Endothelial cell of umbilical vein (primary cell): Measurements from ENCODE around the gene CPLANE2.

Source experiments
- CTCF ChIP-seq, 2 donors: IDR thresholded peaks; 1 replicate in 1 of 2; 2 replicates in 1 of 2; pipeline ENCODE4 v1.5.1; 2011; ENCODE audit warnings: low read length in 2 of 2, mild to moderate bottlenecking in 2 of 2, moderate library complexity in 2 of 2, control low read depth in 1 of 2, inconsistent platforms in 1 of 2, low read depth in 1 of 2; ENCODE audit not compliant: insufficient read depth in 1 of 2; ENCODE audit errors: extremely low read depth in 1 of 2
- EZH2 ChIP-seq: IDR thresholded peaks from 2 replicates; pipeline ENCODE4 v1.6.1; 2012; ENCODE audit warnings: borderline replicate concordance, low read depth, mild to moderate bottlenecking, moderate library complexity, low read length, inconsistent platforms; ENCODE audit not compliant: severe bottlenecking
- GATA2 ChIP-seq: IDR thresholded peaks from 2 replicates; pipeline ENCODE4 v1.7.0; 2011; ENCODE audit warnings: low read depth, mild to moderate bottlenecking, moderate library complexity, mixed read lengths, low read length; ENCODE audit not compliant: insufficient read length, insufficient read depth
- JUN ChIP-seq: IDR thresholded peaks from 2 replicates; pipeline ENCODE4 v1.6.1; 2011; ENCODE audit warnings: borderline replicate concordance, low read depth; ENCODE audit not compliant: insufficient read length, insufficient read depth
- MAX ChIP-seq: IDR thresholded peaks from 2 replicates; pipeline ENCODE4 v1.6.1; 2011; ENCODE audit not compliant: insufficient read depth, insufficient read length
- POLR2A ChIP-seq: IDR thresholded peaks from 2 replicates; pipeline ENCODE4 v1.6.1; 2012; ENCODE audit warnings: low read depth, mild to moderate bottlenecking, control low read depth, low read length
- POLR2AphosphoS5 ChIP-seq: IDR thresholded peaks from 2 replicates; pipeline ENCODE4 v1.6.1; 2012; ENCODE audit warnings: low read depth, mild to moderate bottlenecking, control low read depth, low read length, moderate library complexity; ENCODE audit not compliant: insufficient read depth

- TF ChIP-seq CTCF (IDR thresholded peaks at IDR 0.05; ENCODE audit: extremely low read depth in 1 of 2, insufficient read depth in 1 of 2, low read depth in 1 of 2, low read length in 2 of 2) (no peak), POLR2A (no peak), POLR2AphosphoS5 (no peak), EZH2 (no peak), MAX (no peak), GATA2 (no peak), JUN (no peak)
These were observed 3.0 kb upstream of the CPLANE2 start for GRCh38 chr1:16239972-16240491.
